Stimulated activated CD4-positive, alpha-beta T cell treated with anti-CD3 and anti-CD28 coated beads, TNF-alpha, amount 100 ng/mL, for 48 hours (primary cell): Measurements from ENCODE around the gene KIAA0513.
A peak's percentile ranks its signal among the peaks of the same experiment; 100 is the strongest.

ENCODE experiments used
- DNase-seq, 3 donors: peaks; one replicate each; pipeline ENCODE4 v3.0.0-alpha.2; 2020; ENCODE audit warnings: low read depth in 3 of 3

Gene KIAA0513, protein sequence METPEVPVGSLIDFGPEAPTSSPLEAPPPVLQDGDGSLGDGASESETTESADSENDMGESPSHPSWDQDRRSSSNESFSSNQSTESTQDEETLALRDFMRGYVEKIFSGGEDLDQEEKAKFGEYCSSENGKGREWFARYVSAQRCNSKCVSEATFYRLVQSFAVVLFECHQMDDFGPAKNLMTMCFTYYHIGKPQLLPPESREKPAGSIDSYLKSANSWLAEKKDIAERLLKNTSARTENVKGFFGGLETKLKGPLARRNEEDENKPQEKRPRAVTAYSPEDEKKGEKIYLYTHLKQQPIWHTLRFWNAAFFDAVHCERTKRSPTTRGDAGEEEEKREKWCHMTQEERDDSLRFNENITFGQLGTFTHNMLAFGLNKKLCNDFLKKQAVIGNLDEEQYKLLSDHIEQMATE

GRCh38 chr16:85027349-85027957, at the start of gene KIAA0513:
Gene KIAA0513, plus strand, starts transcription at chr16:85027795. Its CDS starts 39,277 bp downstream, at chr16:85067072.
- DNase-seq, result peak; percentile 88 to 95 (median 92)

DNA sequence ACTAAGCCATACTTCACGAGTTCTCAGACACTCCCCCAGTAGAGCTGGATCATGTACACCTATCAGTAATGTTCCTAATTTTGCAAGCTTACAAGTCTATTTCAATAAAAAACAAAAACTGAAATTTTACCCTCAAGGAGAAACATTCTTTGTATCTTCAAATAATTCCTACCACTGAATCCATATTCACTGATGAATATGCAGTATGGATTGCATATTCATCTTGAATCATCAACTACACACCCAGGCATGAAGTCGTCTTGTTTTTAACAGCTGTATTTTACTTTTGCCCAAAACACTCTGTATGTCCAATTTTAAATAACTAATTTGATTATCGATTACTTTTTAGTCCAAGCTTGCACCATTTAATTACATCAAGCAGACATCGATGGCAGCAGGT, 48.1 kb upstream of the KIAA0513 start:
- DNase-seq, result no peak

DNA sequence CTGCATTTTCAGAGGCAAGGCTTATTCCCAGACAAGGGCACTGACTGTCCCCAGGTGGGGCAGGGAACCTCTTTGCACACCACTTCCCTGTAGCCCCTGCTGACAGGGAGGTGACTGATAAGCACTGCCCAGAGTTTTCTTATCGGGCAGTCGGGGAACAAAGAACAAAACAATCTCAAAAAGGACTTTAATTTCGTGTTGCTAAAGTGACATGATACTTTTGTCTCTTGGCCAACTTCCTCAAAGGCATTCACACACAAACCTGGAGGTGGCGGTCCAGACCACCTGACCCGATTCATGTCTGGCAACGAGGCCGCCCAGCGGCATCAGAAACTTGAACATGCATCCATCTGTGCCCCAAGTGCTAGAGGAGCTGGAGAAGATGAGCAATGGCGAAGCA, 45.2 kb upstream of the KIAA0513 start:
- no peak for DNase-seq

DNA sequence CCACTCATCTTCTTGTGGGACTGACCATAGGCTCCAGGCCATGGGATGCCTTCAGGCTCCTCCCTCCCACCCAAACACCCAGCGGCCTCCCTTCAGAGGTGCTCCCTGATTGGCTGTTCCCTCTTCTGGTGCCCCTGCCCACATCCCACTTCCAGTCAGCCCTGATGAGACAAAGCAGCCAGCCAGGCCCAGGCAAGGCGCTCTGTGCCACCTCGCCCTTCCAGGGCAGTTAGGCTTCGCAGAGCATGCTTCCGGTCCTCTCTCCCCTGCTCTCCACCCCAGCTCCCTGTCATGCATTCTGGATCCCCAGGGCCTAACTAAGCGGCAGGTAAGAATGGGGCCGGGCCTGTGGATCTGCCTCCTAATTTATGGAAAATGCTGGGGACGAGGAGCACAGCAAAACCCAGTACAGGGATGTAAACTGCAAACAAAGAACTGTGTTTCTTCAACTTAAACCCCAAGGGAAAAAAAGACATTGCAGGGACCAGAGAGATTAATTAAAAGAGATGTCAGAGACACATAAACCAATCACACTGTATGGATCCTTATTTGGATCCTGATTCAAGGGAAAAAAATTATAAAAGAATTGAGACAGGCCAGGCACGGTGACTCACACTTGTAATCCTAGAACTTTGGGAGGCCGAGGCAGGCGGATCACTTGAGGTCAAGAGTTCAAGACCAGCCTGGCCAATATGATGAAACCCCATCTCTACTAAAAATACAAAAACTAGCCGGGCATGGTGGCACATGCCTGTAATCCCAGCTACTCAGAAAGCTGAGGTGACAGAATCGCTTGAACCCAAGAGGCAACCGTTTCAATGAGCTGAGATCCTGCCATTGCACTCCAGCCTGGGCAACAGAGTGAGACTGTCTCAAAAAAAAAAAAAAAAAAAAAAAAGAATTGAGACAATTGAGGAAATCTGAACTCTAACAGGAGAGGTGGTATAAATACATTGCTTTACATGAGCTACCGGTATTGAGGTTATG, 42.2 kb upstream of the KIAA0513 start:
- DNase-seq, result no peak

DNA sequence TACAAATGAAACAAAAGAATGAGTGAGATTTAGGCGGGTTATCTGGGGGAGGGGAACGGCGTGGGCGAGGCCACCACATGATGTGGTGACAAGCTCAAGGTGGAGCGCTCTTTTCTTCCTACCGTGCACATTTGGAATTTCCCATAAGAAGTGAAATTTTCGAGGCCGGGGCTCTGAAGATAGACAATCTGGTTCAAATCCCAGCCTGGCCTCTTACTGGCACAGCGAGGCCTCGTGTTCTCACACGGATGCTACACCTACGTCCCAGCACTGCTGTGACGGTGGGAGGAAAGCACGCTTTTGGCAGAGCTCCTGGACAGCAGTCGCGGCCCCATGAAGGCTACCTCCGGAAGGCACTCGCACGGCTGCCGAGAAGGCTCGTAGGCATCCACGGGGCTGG, 41.5 kb upstream of the KIAA0513 start:
- DNase-seq, result peak in 1 of 3 donors; percentile 26

DNA sequence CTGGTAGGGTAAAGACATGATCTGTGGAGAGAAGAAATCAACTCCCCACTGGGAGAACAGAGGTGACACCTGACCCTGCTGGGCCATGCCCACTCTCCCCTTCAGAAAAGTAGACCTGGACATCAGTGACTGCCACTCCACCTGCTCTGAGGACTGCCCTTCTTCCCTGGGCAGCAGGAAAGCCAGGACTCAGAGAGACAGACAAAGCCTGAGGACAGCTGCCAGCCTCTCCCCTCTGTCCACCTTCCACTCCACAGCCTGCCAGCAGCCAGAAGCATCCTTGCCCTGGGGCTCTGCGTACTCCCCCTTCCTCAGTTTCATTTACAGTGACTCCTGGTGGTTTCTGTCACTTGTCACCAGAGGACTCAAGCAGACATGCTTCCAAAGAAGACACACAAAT, 40.7 kb upstream of the KIAA0513 start:
- DNase-seq, result no peak

DNA sequence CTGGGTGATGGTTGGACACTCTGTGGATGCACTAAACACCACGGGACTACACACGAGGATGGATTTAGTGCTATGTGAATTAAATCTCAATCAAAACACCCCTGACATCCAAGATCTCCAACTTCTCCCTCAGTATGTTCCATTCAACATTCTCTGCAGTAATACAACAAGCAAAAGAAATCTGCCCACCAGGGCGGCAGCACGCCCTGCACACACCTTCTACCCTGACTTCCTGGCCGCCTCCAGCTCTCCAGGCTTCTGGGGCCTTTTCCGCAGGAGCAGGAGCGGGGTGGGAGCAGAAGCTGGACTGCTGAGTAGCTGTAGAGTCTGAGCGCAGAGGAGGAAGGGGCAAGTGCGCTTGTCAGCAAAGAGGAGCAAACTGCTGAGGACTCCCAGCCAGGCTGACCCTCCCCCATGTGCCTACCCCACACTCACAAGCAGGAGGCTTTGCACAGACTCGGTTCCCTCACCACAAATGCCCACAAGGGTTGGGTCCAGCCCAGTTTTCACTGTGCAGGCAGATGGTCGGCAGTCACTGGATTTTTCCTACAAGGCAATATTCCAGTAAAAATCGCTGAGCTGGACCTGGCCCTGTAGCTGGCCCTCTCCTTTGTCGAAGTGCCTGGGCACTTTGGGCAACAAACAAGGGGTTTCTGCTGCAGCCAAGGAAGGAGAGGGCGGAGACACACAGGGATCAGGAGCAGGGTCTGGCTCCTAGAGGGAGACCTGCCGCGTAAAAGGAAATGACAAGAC, 39.1 kb upstream of the KIAA0513 start:
- DNase-seq, result no peak

DNA sequence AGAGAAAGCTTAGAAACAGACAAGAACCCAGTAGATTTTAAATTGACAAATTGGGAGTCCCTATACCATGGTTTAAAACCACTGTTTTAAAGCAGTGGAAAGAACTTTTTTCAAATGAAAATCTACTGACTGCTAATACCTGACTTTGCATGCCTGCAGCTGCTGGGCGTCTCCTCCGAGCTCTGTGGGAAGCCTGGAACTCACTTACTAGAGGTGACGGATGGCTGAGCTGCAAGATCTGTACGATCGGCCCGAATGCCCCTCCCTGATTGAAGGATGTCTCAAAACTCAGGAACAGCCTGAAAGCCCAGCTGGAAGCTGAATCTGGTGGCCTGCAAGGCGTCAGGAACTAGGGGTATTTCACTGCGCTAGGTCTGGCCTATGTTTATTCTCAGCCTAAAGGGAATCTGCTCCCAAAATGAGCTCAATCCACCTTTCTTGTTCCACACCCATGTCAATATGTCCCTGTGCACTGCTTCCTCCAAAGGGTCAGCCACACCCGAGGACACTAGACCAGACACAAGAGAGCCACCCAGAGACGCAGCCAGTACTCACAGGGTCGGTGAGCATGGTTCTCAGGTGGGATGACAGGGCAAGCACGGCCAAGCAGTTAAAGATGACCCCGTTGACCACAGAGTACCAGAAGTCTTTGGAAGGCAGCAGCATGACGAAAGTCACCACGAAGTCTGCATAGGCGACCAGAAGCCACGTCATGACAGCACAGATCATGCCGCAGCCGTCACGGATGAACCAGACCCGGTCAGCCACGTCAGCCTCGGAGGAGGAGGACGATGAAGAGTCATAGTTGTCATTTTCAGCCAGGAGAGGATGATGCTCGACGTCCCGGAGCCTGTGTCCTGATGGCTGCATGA, 37.6 kb upstream of the KIAA0513 start:
- DNase-seq, result no peak

- DNase-seq, result no peak
These were observed 36.8 kb upstream of the KIAA0513 start for GRCh38 chr16:84990782-84991181.

GRCh38 chr16:84992717-84993075, 34.9 kb upstream of the KIAA0513 start:
- DNase-seq, result no peak

DNA sequence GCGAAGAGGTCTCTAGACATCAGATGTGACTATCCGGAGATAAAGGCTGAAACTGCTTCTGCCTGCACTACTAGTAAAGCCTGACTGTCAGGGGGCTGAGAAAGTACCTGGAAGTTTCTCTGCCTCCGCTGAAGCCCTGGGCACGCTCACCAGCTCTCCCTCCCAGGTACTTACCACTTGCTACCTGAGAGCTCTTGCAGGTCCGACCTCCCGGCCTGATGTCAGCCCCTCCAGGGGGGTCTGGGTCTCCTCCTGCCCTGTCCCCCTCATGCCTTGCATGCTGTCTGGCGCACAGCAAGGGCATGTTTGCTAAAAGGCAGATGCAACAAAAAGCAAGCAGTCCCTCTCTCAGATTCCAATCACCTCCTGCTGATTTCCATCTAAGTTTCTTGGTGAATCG, 33.7 kb upstream of the KIAA0513 start:
- DNase-seq, result no peak

DNA sequence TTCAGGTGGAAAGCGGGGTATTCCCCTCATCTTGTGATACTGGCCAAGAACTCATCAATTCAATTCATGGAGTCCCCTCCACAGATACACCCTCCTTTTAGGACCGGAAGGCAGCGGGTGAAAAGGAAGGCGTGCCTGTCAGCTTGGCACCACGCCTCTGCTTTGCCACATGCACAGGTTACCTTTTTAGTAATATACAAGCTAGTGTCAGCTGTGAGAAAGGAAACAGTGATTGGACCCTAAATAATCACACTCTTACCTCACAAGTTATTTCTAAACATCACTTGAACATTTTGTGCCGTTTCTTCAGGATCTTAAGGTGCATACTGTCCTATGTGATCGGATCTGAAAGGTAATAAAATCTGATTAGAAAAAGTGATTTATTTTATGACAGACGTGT, 31.9 kb upstream of the KIAA0513 start:
- no peak for DNase-seq

DNA sequence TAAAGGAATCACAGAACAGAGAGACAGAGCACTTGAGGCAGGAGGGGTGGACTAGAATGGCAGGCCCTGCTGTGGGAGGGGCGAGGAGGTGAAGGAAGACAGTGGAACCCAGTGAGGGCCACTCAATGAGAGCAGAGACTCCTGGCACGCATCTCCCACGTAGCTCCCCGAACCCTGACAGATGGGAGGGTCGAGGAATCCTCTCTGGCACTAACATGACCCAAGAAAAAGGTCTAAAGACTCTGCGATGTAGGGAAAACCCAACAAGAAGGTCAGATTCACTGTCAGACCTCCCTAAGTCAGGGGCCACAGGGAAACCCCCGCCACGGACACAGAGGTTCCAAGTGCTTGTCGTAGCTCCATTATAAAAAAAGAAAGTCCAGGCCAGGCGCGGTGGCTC, 31.2 kb upstream of the KIAA0513 start:
- DNase-seq, result no peak

- no peak for DNase-seq
These were observed 28.4 kb upstream of the KIAA0513 start for GRCh38 chr16:84999200-84999599.

GRCh38 chr16:84999857-85000480, 27.6 kb upstream of the KIAA0513 start:
- DNase-seq, result no peak

DNA sequence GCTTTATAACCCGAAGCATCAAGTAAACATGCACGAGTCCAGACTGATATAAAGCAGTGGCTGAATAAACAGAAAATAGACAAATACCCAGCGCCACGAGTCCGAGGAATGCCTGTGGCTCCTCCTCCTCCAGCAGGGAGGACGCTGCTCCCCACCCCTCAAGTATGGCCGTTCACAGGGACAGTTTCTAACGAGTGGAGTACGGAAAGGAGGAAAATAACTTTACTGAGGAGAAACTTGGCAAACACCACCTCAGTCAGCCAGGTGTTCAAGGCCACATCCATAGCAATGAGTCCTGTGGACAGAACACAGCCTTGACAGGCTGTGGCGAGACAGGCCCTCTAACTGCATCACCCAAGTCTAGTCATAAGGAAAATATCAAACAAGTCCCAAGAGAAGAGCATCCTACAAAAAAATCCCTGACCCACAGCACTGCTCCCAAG, 25.5 kb upstream of the KIAA0513 start:
- no peak for DNase-seq

GRCh38 chr16:85002608-85003007, 25.0 kb upstream of the KIAA0513 start:
- DNase-seq, result no peak

- DNase-seq, result no peak
These were observed 24.5 kb upstream of the KIAA0513 start for GRCh38 chr16:85003076-85003475.

DNA sequence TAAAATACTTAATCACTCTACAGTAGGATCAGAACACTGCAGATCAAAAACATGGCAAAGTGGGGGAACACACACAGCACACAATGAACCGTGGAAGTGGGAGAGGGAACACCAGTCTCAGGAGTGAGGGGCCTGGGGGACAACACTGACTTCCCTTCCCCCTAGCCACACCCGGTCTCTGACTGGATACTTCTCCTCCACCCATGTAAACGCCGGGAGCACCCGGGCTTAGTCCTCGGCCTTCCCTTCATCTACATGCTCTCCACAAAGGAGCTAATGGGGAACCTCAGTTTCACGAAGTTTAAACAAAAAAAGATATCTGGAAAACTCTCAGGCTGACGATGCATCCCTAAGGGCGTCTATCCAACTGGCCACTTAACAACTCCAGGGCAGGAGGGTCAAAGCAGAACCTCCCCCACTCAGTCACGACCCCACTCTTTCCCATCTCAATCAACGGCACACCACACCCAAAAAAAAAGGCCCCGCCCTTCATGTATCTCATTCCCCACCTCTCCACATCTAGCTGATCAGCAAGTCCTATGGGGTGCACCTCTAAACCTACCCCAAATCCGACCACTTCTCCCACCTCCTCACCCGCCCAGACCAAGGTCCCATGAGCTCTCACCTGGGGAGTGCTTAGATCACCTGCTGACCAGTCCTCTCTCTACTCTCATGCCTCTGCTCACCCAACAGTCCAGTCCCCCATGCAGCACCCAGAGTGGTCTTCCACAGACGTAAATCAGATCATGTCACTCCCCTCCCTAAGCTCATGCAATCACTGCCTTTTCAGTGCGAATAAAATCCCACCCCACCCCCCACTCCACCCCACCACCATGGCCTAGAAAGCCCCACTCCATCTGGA, 23.6 kb upstream of the KIAA0513 start:
- DNase-seq, result no peak
